Skin of body (tissue), 2 donors: ENCODE measurements around the gene CEACAM3. TPM values are rescaled to one million over a fixed set of nuclear protein-coding genes. Genes with fewer than 3 reads are reported as not detected.
"Not testable (repeated sequence)": the region's sequence is repeated elsewhere in the genome, so short reads cannot be mapped to it uniquely, and the experiment has no call there.

Experiments used
- DNase-seq: peaks from one replicate; lab custom pipeline; 2025; lab: John Stamatoyannopoulos, UW
- total RNA-seq: library from RNA; depleted of rRNA; stranded (reverse); fragments of >200 nt; gene quantifications from one replicate; pipeline ENCODE4 v1.2.3, GENCODE V29; 2014

The CEACAM3 gene
- 1.5 TPM for total RNA-seq

- DNase-seq = no peak
These were observed at the start of gene CEACAM3 for GRCh38 chr19:41796362-41796761. CEACAM3 (plus strand) TSS chr19:41796587; CDS start chr19:41796678, 91 bp downstream.

GRCh38 chr19:41746593-41747227, 49.7 kb upstream of the CEACAM3 start:
- DNase-seq = no peak

DNA sequence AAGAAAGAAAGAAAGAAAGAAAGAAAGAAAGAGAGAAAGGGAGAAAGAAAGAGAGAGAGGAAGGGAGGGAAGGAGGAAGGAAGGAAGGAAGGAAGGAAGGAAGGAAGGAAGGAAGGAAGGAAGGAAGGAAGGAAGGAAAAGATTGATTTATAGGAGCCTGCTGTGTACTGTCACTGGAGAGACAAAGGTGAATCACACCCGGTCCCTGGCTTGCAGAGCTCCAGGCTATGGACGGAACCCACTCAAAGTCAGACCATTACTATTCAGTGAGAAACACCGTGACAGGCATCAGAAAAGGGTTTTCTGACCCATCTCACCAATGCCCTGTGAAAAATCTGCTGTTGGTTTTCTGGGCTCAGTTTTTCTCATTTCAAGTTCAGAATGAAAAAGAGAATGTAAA, 48.4 kb upstream of the CEACAM3 start:
- no peak for DNase-seq

DNA sequence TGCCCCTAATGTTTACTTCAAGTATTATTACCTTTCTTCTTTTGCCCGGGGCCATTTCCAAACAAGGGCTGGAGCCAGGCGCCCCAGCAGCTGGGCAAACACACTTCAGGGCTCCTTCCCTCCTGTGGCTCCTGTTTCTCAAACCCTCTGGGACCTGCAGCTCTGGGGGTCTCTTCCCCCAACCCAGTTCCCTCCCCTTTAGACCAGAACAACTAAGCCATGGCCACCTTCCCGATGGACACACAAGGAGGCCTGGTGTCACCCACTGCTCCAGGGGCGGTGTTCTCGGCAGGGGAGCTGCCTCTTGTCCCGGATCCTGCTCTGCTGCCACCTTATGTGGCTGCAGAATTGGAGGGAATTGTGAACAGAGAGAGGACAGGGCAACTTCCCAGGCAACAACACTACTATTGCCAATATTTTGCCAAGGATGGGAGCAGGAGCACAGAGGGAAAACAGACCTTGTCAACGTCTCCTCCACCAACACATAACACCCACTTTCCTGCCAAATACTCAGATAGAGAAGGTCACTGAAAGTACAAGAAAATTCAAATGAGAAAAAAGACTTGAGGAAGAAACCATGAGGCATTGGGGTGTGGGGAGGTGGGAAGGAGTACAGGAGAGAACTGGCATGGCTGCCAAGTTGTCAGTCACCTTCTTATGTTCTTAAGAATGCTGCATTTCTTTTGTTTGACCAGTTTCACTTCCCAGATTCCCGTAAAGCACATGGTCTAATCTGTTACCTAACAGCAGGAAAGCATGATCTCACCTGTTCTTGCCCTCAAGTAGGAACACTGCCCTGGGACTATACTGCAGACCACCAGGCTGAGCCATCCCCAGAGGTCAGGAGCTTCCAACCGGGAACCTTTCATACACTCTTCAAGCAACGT, 45.9 kb upstream of the CEACAM3 start:
- not testable (repeated sequence) for DNase-seq

DNA sequence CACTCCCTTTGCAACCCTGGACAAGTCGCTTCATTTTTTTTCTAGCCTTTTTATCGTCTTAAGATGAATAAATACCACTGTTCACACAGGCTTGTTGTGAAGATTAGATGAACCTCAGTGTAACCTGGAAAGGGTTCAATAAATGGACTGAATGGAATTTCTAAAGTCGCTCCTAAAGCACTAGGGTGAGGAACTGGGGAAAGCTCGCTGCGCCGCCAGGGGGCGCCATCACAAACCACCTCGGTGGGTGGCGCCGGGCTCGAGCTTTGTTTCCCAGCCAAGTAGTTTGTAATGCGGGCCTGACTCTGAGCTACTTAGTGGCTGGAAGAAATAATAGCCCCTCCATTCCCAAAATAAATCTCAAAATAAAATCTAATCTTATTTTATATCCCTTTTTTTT, 43.2 kb upstream of the CEACAM3 start:
- DNase-seq = no peak

- DNase-seq = no peak
These were observed 42.4 kb upstream of the CEACAM3 start for GRCh38 chr19:41753936-41754529.

DNA sequence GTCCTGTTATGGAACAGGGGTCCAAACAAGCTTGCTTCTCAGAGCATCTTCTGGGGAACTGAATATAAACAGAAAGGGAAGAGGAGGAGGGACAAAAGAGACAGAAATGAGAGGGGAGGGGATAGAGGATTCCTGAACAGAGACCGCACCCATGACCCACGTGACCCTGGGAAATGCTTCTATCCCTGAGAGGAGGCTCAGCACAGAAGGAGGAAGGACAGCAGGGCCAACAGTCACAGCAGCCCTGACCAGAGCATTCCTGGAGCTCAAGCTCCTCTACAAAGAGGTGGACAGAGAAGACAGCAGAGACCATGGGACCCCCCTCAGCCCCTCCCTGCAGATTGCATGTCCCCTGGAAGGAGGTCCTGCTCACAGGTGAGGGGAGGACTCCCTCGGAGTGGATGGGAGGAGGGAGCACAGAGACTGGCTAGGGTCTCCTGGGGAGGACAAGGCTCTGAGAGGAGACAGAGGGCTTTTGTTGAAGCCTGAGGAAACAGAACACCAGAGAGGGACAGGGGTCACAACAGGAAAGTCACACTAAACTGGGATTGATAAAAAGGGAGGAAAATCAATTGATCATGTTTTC, 41.0 kb upstream of the CEACAM3 start, which contains the start of gene CEACAM6:
CEACAM6 (plus strand) TSS at position 203 of the 586 bp plus-strand sequence; CDS start at position 312, 109 bp downstream.
- no peak for DNase-seq

GRCh38 chr19:41758846-41759245, 37.5 kb upstream of the CEACAM3 start:
- DNase-seq = no peak

DNA sequence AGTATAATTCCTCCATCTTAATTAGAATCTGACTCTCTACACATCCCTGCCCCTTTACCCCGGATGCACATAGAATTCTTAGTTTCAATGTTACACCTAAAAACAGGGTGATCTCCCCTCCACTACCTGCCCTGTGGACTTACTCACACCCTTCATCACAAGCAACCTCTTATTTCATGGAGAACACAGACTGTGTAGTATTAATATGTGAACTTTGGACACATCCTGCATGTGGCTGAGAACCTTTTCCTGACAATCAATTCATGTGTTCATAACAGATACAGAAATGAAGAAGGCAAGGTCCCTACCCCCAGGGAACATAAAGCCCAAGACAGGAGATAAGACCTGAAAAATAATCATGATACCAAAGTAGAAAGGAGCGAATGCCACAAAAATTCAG, 29.3 kb upstream of the CEACAM3 start:
- no peak for DNase-seq

DNA sequence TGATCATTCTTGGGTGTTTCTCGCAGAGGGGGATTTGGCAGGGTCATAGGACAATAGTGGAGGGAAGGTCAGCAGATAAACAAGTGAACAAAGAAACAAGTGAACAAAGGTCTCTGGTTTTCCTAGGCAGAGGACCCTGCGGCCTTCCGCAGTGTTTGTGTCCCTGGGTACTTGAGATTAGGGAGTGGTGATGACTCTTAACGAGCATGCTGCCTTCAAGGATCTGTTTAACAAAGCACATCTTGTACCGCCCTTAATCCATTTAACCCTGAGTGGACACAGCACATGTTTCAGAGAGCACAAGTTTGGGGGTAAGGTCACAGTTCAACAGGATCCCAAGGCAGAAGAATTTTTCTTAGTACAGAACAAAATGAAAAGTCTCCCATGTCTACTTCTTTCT, 28.3 kb upstream of the CEACAM3 start:
- DNase-seq = not testable (repeated sequence)

- no peak for DNase-seq
These were observed 26.8 kb upstream of the CEACAM3 start for GRCh38 chr19:41769608-41770007.

DNA sequence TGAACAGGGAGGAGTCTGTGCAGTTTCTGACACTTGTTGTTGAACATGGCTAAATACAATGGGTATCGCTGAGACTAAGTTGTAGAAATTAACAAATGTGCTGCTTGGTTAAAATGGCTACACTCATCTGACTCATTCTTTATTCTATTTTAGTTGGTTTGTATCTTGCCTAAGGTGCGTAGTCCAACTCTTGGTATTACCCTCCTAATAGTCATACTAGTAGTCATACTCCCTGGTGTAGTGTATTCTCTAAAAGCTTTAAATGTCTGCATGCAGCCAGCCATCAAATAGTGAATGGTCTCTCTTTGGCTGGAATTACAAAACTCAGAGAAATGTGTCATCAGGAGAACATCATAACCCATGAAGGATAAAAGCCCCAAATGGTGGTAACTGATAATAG, 25.0 kb upstream of the CEACAM3 start:
- no peak for DNase-seq

GRCh38 chr19:41774515-41774980, 21.8 kb upstream of the CEACAM3 start:
- DNase-seq = no peak

GRCh38 chr19:41776700-41777099, 19.7 kb upstream of the CEACAM3 start:
- no peak for DNase-seq

GRCh38 chr19:41783612-41784011, 12.8 kb upstream of the CEACAM3 start:
- no peak for DNase-seq

DNA sequence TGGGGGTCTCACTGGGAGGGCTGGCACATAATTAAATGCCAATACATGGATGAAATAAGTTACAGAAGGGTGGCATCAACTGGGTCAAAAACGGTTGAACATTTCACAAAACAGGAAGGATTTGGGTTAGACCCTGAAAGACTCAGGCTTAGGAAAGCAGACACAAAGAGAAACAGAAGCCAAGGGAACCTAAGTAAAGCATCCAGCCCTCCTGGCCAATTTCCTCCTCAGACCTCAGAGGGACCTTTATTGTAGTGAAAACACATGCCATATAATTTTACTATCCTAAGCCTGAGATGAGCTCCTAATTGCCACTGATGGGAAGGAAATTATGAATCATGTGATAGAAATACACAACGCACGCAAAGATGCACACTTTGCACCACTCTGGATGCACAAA, 12.1 kb upstream of the CEACAM3 start:
- DNase-seq = no peak

DNA sequence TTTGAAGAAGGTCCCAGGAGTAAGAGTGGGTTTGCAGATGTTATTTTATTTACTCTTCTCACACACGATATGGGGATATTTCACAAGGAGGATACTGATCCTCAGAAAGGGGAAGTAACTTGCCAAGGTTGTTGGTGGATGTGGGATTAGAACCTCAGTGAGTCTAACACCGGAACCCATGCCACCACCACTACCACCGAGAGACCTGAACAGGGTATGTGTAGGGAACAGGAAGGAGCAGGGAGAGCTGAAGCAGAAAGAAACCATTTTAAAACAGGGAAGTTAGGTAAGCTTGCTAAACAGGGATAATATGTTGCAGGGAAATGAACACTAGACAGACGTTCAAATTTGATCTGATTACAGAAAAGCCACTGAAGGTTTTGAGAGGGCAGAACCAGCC, 11.6 kb upstream of the CEACAM3 start:
- DNase-seq = no peak

- DNase-seq = peak; percentile 5
These were observed 10.7 kb upstream of the CEACAM3 start for GRCh38 chr19:41785653-41786052.

DNA sequence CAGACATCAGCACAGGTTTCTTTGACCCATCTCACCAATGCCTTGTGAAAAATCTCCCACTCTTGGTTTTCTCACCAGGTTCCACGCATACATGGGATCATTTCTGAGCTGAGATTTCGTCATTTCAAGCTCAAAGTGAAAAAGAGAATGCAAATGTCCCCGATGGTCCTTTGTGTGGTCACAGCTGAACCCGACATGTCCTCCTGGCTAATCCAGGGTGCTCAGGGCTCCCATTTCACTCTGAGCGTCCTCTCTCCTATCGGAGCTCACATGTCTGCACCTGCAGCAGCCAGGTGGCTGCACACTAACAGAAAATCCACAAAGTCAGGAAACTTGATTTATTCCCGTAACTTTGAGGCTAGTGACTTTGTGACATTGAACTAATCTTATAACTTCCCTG, 9.3 kb upstream of the CEACAM3 start:
- DNase-seq = no peak

GRCh38 chr19:41788518-41788917, 7.9 kb upstream of the CEACAM3 start:
- not testable (repeated sequence) for DNase-seq

DNA sequence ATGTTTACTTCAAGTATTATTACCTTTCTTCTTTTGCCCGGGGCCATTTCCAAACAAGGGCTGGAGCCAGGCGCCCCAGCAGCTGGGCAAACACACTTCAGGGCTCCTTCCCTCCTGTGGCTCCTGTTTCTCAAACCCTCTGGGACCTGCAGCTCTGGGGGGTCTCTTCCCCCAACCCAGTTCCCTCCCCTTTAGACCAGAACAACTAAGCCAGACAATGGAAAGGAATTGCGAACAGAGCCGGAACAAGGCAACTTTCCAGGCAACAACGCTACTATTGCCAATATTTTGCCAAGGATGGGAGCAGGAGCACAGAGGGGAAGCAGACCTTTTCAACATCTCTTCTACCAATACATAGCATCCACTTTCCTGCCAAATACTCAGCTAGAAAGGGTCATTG, 7.3 kb upstream of the CEACAM3 start:
- DNase-seq = not testable (repeated sequence)
